Thoracic aorta (tissue), 2 donors: Measurements from ENCODE around the gene KLHL29. TPM values are rescaled to one million over a fixed set of nuclear protein-coding genes. Genes with fewer than 3 reads are reported as not detected.

Experiments
- ATAC-seq: fragments of 150-250 bp; one replicate; pipeline ENCODE4 v1.8.0; 2017; ENCODE audit warnings: low read depth; ENCODE audit not compliant: insufficient number of reproducible peaks, low FRiP score
- DNase-seq: peaks from one replicate; pipeline ENCODE4 v3.0.0-alpha.2; 2020; ENCODE audit warnings: low spot score
- H3K27ac ChIP-seq, 2 donors: fragments of 200-600 bp; sonication (generic); 1 replicate in 1 of 2; 2 replicates in 1 of 2; pipeline ENCODE4 v1.5.1; 2016; ENCODE audit warnings: mild to moderate bottlenecking in 2 of 2, moderate library complexity in 2 of 2
- H3K27me3 ChIP-seq: fragments of 200-600 bp; sonication (generic); replicated peaks from 2 replicates; pipeline ENCODE4 v1.6.0; 2016; ENCODE audit warnings: mild to moderate bottlenecking; ENCODE audit not compliant: insufficient read depth
- H3K36me3 ChIP-seq: fragments of 200-600 bp; sonication (generic); one replicate; pipeline ENCODE4 v1.5.1; 2016
- H3K4me1 ChIP-seq, 2 donors: fragments of 200-600 bp; sonication (generic); 1 replicate in 1 of 2; 2 replicates in 1 of 2; pipeline versions ENCODE4 v1.5.1 to v1.6.0; 2016; ENCODE audit warnings: low read depth in 2 of 2, mild to moderate bottlenecking in 1 of 2; ENCODE audit not compliant: control insufficient read depth in 1 of 2
- H3K4me3 ChIP-seq: fragments of 200-600 bp; sonication (generic); 2 replicates; pipeline ENCODE4 v1.5.1; 2016; ENCODE audit warnings: mild to moderate bottlenecking
- H3K9me3 ChIP-seq: fragments of 200-600 bp; sonication (generic); 2 replicates; pipeline ENCODE4 v1.5.1; 2016
- total RNA-seq, 2 donors: library from RNA; depleted of rRNA; stranded (reverse); fragments of >200 nt; gene quantifications; one replicate each; pipeline versions ENCODE4 v1.1.0 to v1.2.3, GENCODE V29; 2016
- TF ChIP-seq, protein P1 (sequence below): fragments of 200-600 bp; sonication (generic); IDR thresholded peaks from one replicate; pipeline ENCODE4 v1.5.1; 2019; ENCODE audit warnings: antibody characterized with exemption

Gene KLHL29
- total RNA-seq, 2 donors from 2014 or later = 18.5 to 24.4 TPM

DNA sequence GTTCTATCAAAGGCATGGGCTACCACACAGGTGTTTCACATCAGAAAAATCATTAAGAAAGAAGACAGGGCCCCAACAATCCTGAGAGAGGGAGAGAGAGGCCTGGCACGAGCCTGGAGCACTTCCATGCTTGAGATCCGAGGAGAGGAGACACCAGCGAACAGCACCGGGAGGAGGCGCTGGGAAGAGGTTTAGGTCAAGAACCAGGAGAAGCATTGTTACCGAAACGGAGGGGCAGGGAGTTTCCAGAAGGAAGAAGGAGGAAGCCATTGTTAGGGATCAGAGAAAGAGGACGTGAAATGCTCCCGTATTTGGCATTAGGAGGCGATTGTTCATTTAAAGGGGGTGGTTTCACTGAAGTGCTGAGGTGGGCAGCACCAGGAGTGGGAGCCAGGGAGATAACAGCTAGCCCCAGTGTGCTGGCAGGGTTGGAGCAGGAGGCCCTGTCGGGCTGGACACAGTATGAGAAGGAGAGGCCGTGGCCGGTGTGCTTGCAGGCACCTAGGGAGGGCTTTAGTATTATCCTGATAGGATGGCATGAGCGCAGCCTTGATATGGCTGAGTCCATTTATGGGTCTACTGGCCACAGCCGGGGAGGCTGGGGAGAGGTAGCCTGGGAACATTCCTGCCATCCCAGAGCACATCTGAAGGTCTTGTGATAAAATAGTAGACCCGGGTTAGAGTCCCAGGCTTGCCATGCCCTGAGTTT is 244.9 kb downstream of the KLHL29 start:
- ATAC-seq (no peak), DNase-seq (no peak)
- Histone ChIP-seq H3K4me3 (no peak overlapping the region), H3K27me3 (no peaks in the 10 kb centered on the region), H3K36me3 (no peaks in the 10 kb centered on the region), H3K9me3 (no peaks in the 10 kb centered on the region), H3K27ac (no peak overlapping the region), H3K4me1 (no peaks in the 10 kb centered on the region)
- TF ChIP-seq, protein P1, sequence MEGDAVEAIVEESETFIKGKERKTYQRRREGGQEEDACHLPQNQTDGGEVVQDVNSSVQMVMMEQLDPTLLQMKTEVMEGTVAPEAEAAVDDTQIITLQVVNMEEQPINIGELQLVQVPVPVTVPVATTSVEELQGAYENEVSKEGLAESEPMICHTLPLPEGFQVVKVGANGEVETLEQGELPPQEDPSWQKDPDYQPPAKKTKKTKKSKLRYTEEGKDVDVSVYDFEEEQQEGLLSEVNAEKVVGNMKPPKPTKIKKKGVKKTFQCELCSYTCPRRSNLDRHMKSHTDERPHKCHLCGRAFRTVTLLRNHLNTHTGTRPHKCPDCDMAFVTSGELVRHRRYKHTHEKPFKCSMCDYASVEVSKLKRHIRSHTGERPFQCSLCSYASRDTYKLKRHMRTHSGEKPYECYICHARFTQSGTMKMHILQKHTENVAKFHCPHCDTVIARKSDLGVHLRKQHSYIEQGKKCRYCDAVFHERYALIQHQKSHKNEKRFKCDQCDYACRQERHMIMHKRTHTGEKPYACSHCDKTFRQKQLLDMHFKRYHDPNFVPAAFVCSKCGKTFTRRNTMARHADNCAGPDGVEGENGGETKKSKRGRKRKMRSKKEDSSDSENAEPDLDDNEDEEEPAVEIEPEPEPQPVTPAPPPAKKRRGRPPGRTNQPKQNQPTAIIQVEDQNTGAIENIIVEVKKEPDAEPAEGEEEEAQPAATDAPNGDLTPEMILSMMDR = no peak

DNA sequence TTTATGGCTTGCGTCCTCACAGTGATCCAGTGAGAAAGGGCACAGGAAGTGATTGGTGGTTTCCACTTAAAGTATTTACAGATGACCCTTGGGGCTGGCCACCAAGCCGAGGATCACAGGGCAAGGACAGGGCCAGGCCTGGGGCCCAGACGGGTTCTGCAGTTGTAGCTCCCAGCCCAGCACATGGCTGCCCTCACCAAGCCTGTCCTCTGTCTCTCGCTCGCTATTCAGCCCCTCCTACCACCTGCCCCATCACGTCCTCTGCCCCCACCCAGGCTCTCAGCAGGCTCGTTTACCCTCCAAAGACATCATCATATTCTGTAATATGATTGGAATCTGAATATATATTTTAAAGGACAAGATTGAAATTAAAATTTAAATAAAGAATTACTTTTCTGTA is 246.0 kb downstream of the KLHL29 start:
- H3K4me3 ChIP-seq = no peak overlapping the region
- TF ChIP-seq, protein P1 = no peak
- ATAC-seq = no peak
- H3K36me3 ChIP-seq = no peaks in the 10 kb centered on the region
- no peak for DNase-seq
- no peak overlapping the region for H3K27ac ChIP-seq
- no peaks in the 10 kb centered on the region for H3K4me1 ChIP-seq
- H3K27me3 ChIP-seq = no peaks in the 10 kb centered on the region
- no peaks in the 10 kb centered on the region for H3K9me3 ChIP-seq

DNA sequence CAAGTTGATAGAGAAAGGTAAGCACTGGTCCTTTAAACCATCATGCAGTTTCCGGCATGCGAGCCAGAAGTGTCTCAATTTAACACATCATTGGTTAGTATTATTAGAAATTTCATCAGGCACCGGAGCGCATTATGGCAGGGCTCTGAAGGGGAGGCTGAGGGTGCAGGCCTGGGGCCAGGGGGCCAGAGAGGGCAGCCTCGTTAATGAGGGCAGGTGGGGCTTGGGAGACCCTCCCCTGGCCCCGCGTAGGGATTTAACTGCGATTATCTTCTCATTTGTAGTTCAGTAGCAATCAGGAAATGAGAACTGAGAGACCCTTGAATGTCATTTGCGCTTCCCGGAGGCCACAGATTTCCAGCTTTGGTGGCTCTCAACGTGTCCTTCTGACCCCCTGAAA is 246.4 kb downstream of the KLHL29 start:
- TF ChIP-seq, protein P1 = no peak
- Histone ChIP-seq H3K9me3 (no peaks in the 10 kb centered on the region), H3K4me3 (no peak overlapping the region), H3K36me3 (no peaks in the 10 kb centered on the region), H3K27me3 (no peaks in the 10 kb centered on the region), H3K4me1 (peaks cover under 1 to 4% of the 10 kb centered on the region in 2 donors), H3K27ac (no peak overlapping the region)
- ATAC-seq = no peak
- no peak for DNase-seq

DNA sequence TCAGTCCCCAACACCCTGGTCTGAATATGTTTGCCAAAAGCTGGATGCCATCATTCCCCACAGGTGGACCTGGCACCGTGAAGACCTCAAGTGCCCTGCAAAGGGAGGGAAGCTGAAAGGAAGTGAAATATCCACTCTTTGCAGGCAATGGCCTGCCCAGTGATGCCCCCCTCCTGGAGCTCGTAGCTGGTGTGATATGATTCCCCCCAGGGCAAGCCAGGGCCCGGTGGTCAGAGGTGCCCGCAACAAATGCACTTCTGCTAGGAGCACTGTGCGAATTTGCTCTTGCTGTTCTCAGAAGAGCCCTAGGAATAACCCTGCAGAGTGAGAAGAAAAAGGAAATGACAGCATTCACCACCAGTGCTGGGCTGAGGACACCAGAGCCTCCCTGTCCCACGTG is 247.4 kb downstream of the KLHL29 start:
- H3K4me1 ChIP-seq = peaks cover 7 to 14% of the 10 kb centered on the region in 2 donors
- H3K9me3 ChIP-seq = no peaks in the 10 kb centered on the region
- H3K36me3 ChIP-seq = no peaks in the 10 kb centered on the region
- ATAC-seq (no peak), DNase-seq (no peak)
- no peak overlapping the region for H3K4me3 ChIP-seq
- H3K27me3 ChIP-seq = no peaks in the 10 kb centered on the region
- TF ChIP-seq, protein P1 = no peak
- no peak overlapping the region for H3K27ac ChIP-seq

- Histone ChIP-seq H3K9me3 (no peaks in the 10 kb centered on the region), H3K4me1 (peaks cover 10 to 17% of the 10 kb centered on the region in 2 donors), H3K4me3 (no peak overlapping the region), H3K27ac (no peak overlapping the region), H3K36me3 (no peaks in the 10 kb centered on the region), H3K27me3 (no peaks in the 10 kb centered on the region)
- TF ChIP-seq, protein P1 = no peak
- DNase-seq (no peak), ATAC-seq (no peak)
Observed at GRCh38 chr2:23632831-23633395, 247.9 kb downstream of the KLHL29 start.
